Neutrophil (primary cell): Measurements from ENCODE around the gene PRKACA.

Source experiments
- H3K27ac ChIP-seq: fragments of 200-600 bp; sonication (generic); 2 replicates; pipeline ENCODE4 v1.5.1; 2016; ENCODE audit warnings: mild to moderate bottlenecking, moderate library complexity
- H3K27me3 ChIP-seq: fragments of 200-600 bp; sonication (generic); 2 replicates; pipeline ENCODE4 v1.6.0; 2016; ENCODE audit warnings: mild to moderate bottlenecking
- H3K36me3 ChIP-seq: fragments of 200-600 bp; sonication (generic); 2 replicates; pipeline ENCODE4 v1.5.1; 2017
- H3K4me1 ChIP-seq, 2 experiments: fragments of 200-600 bp in 1 of 2; sonication (generic) in 1 of 2; 1 replicate in 1 of 2; 2 replicates in 1 of 2; pipeline versions ENCODE4 v1.5.1 to v1.6.1; 2013 to 2016; ENCODE audit warnings: low read depth in 1 of 2, low read length in 1 of 2, mild to moderate bottlenecking in 1 of 2, moderate library complexity in 1 of 2; ENCODE audit not compliant: control insufficient read depth in 1 of 2, insufficient read depth in 1 of 2
- H3K4me3 ChIP-seq, 2 experiments: fragments of 200-600 bp in 1 of 2; sonication (generic) in 1 of 2; 1 replicate in 1 of 2; 2 replicates in 1 of 2; pipeline ENCODE4 v1.5.1; 2013 to 2016; ENCODE audit warnings: low read depth in 1 of 2, low read length in 1 of 2, mild to moderate bottlenecking in 1 of 2, moderate library complexity in 1 of 2
- H3K9me3 ChIP-seq: fragments of 200-600 bp; sonication (generic); 2 replicates; pipeline ENCODE4 v1.5.1; 2016
- TF ChIP-seq, protein P1 (sequence below): fragments of 200-600 bp; sonication (generic); IDR thresholded peaks from 2 replicates; pipeline ENCODE4 v1.5.1; 2016; ENCODE audit warnings: antibody characterized with exemption

PRKACA gene

DNA sequence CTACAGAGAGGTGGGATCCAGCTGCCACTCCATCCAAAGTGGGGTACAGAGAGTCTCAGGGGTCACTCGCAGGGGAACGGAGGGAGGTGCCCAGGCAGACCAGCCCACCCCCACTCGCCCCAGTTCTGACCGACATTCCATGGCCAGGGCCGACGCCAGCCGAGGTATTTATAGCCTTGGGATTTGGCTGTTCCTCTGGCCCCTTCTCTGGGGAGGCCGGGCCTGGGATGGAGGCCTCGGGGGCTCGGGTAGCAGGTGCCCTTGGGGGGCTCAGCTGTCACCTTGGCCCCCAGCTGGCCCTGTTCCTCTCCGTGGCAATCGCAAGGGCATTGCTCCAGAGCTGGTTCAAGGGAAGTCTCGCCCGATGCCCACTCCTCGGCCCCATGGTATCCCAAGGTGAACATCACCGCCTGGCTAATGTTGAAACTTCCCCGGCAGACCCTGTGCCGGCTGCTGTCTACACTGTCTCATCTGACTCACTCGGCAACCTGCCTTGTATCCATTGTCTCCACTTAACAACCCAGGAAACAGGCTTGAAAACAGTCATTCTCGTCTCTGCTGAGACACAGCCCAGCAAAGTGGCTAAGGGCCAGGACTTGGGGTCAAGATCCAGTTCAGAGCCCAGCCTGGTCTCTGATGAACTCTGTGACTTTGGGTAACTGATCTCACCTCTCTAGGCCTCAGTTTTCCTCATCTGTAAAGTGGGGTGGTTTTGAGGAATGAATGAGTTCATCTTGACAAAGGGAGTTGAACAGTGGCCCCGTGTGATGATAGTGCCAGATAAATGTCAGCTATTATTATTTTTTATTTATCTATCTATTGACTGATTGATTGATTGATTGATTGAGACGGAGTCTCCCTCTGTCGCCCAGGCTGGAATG is 9.7 kb downstream of the PRKACA start:
- Histone ChIP-seq H3K4me3 (no peak overlapping the region), H3K9me3 (no peaks in the 10 kb centered on the region), H3K27ac (no peak overlapping the region), H3K36me3 (peaks cover 73% of the 10 kb centered on the region), H3K4me1 (peaks cover 7 to 16% of the 10 kb centered on the region in 2 experiments), H3K27me3 (no peaks in the 10 kb centered on the region)
- TF ChIP-seq, protein P1, sequence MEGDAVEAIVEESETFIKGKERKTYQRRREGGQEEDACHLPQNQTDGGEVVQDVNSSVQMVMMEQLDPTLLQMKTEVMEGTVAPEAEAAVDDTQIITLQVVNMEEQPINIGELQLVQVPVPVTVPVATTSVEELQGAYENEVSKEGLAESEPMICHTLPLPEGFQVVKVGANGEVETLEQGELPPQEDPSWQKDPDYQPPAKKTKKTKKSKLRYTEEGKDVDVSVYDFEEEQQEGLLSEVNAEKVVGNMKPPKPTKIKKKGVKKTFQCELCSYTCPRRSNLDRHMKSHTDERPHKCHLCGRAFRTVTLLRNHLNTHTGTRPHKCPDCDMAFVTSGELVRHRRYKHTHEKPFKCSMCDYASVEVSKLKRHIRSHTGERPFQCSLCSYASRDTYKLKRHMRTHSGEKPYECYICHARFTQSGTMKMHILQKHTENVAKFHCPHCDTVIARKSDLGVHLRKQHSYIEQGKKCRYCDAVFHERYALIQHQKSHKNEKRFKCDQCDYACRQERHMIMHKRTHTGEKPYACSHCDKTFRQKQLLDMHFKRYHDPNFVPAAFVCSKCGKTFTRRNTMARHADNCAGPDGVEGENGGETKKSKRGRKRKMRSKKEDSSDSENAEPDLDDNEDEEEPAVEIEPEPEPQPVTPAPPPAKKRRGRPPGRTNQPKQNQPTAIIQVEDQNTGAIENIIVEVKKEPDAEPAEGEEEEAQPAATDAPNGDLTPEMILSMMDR, result no peak

DNA sequence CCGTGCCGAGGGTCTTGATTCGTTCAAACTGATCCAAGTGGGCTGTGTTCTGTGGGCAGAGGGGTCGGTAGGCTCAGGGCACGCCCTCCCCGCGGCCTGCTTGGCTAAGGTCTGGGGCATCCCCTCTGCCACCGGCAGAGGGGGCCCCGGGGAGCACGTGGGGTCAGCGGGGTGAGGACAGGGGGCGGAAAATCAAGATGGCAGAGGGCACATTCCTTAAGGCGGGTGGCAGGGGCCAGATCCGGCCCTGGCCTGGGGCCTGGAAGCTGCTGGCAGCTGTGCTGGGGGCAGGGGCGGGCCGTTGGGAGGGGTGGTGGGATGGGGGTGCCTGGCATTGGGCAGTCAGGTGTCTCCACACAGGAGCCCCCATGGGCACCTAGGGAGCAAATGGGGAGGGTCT is 10.7 kb downstream of the PRKACA start:
- H3K4me3 ChIP-seq, result no peak overlapping the region
- TF ChIP-seq, protein P1, result no peak
- no peaks in the 10 kb centered on the region for H3K9me3 ChIP-seq
- no peaks in the 10 kb centered on the region for H3K27me3 ChIP-seq
- H3K27ac ChIP-seq, result no peak overlapping the region
- H3K4me1 ChIP-seq, result peaks cover 0 to 8% of the 10 kb centered on the region in 2 experiments
- peaks cover 79% of the 10 kb centered on the region for H3K36me3 ChIP-seq

DNA sequence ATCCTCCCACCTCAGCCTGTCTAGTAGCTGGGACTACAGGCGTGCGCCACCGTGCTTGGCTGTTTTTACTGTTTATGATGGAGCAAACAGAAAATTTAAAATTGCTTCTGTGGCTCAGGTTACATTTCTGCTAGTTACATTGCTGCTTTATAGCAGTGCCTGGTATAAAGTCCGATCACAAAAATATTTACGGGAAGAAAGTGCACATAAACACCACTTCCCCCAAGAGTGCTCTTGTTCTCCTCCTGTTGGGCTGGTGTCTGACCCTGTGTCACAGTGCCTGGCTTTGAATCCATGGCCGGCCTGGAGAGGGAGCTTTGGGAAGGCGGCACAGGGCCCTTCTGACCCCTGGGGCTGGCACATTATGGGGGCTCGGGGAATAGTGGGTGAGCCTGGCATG is 11.9 kb downstream of the PRKACA start:
- TF ChIP-seq, protein P1, result no peak
- peaks cover 0 to 6% of the 10 kb centered on the region in 2 experiments for H3K4me1 ChIP-seq
- H3K4me3 ChIP-seq, result no peak overlapping the region
- no peak overlapping the region for H3K27ac ChIP-seq
- no peaks in the 10 kb centered on the region for H3K27me3 ChIP-seq
- no peaks in the 10 kb centered on the region for H3K9me3 ChIP-seq
- peaks cover 83% of the 10 kb centered on the region for H3K36me3 ChIP-seq

DNA sequence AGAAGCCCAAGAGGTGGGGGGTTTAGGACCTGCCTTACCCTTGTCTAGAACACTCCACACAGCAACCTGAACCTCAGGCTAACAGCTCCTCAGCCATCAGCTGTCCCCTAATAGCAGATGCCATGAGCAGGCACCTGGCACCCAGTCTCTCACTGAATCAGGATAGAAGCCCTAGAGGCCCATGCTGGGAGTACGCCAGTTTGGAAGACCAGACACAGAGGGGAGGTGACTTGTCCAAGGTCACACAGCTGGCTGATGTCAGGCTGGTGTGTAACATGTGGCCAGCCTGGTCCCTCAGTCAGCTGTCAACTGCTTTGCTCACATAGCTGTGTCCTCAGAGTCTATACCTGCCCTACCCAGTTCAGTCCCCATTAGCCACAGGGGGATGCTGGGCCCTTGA is 14.3 kb downstream of the PRKACA start:
- H3K27ac ChIP-seq, result no peak overlapping the region
- TF ChIP-seq, protein P1, result no peak
- no peak overlapping the region for H3K4me3 ChIP-seq
- H3K4me1 ChIP-seq, result no peaks in the 10 kb centered on the region
- no peaks in the 10 kb centered on the region for H3K9me3 ChIP-seq
- H3K36me3 ChIP-seq, result peaks cover 98% of the 10 kb centered on the region
- no peaks in the 10 kb centered on the region for H3K27me3 ChIP-seq

DNA sequence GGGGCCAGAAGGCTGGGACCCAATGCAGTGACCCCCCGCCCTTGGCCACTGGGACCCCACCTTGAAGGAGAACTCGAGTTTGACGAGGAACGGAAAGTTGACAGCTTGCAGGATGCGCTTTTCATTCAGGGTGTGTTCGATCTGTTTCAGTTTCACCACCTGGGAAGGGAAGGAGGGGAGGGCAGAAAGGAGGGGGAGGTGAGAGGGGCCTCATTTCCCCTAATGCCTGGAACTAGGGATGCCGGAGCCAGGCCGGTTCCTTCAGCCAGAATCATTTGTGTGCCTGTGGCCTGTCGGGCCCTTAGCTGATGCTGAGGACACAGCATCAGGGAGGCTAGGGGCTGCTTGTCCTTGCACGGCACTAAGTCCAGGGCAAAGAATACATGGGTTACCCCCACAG is 14.8 kb downstream of the PRKACA start:
- TF ChIP-seq, protein P1, result no peak
- Histone ChIP-seq H3K9me3 (no peaks in the 10 kb centered on the region), H3K36me3 (peaks cover 98% of the 10 kb centered on the region), H3K27me3 (no peaks in the 10 kb centered on the region), H3K4me3 (no peak overlapping the region), H3K4me1 (no peaks in the 10 kb centered on the region), H3K27ac (no peak overlapping the region)
